SK-N-SH treated with all-trans-retinoic acid at 6 μM for 48 hours (cell line): ENCODE data around the gene CD86.

Experiments used
- ATAC-seq: fragments of 200-7000 bp; cut with Tn5 transposase; 3 replicates; pipeline ENCODE4 v1.9.1; 2020; ENCODE audit warnings: mild to moderate bottlenecking, moderate library complexity
- ARNTL ChIP-seq: fragments of 450-650 bp; formaldehyde crosslinking; IDR thresholded peaks from 2 replicates; pipeline ENCODE4 v1.5.0; 2020; ENCODE audit warnings: low read depth, mild to moderate bottlenecking, moderate library complexity, borderline replicate concordance
- BACH2 ChIP-seq: fragments of 250-450 bp; sonication (Bioruptor Pico); IDR thresholded peaks from 2 replicates; pipeline ENCODE4 v1.9.0; 2021; ENCODE audit warnings: mild to moderate bottlenecking, borderline replicate concordance
- CREB5 ChIP-seq: fragments of 250-450 bp; sonication (Bioruptor Pico); IDR thresholded peaks from 2 replicates; pipeline ENCODE4 v1.5.1; 2020; ENCODE audit warnings: low read depth, mild to moderate bottlenecking, moderate library complexity
- CSDC2 ChIP-seq: fragments of 250-450 bp; sonication (Bioruptor Pico); IDR thresholded peaks from 2 replicates; pipeline ENCODE4 v1.5.0; 2020; ENCODE audit warnings: mild to moderate bottlenecking, moderate library complexity
- CSRNP3 ChIP-seq: fragments of 250-450 bp; sonication (Bioruptor Pico); IDR thresholded peaks from 2 replicates; pipeline ENCODE4 v1.5.1; 2021; ENCODE audit warnings: mild to moderate bottlenecking, moderate library complexity
- ESRRG ChIP-seq: fragments of 250-450 bp; sonication (Bioruptor Pico); IDR thresholded peaks from 2 replicates; pipeline ENCODE4 v1.6.1; 2021; ENCODE audit warnings: mild to moderate bottlenecking
- GLIS3 ChIP-seq: fragments of 250-450 bp; sonication (Bioruptor Pico); IDR thresholded peaks from 2 replicates; pipeline ENCODE4 v1.5.0; 2020; ENCODE audit warnings: mild to moderate bottlenecking, moderate library complexity
- OSR1 ChIP-seq: fragments of 250-450 bp; sonication (Bioruptor Pico); IDR thresholded peaks from 2 replicates; pipeline ENCODE4 v1.8.0; 2022; ENCODE audit warnings: moderate library complexity, mild to moderate bottlenecking, inconsistent platforms
- PATZ1 ChIP-seq: fragments of 250-450 bp; sonication (Bioruptor Pico); IDR thresholded peaks from 2 replicates; pipeline ENCODE4 v1.8.0; 2020; ENCODE audit warnings: mild to moderate bottlenecking, moderate library complexity, borderline replicate concordance
- POU6F1 ChIP-seq: fragments of 250-450 bp; sonication (Bioruptor Pico); IDR thresholded peaks from 2 replicates; pipeline ENCODE4 v1.8.0; 2021; ENCODE audit warnings: low read depth, mild to moderate bottlenecking, moderate library complexity, borderline replicate concordance
- PPARA ChIP-seq: fragments of 250-450 bp; sonication (Bioruptor Pico); IDR thresholded peaks from 2 replicates; pipeline ENCODE4 v1.5.0; 2020; ENCODE audit warnings: mild to moderate bottlenecking, borderline replicate concordance
- RARB ChIP-seq: fragments of 250-450 bp; sonication (Bioruptor Pico); IDR thresholded peaks from 2 replicates; pipeline ENCODE4 v1.8.0; 2021; ENCODE audit warnings: mild to moderate bottlenecking, moderate library complexity
- SNAI2 ChIP-seq: fragments of 250-450 bp; sonication (Bioruptor Pico); IDR thresholded peaks from 2 replicates; pipeline ENCODE4 v1.5.0; 2020; ENCODE audit warnings: mild to moderate bottlenecking, moderate library complexity
- TCF4 ChIP-seq: fragments of 250-450 bp; sonication (Bioruptor Pico); IDR thresholded peaks from 2 replicates; pipeline ENCODE4 v1.8.0; 2021; ENCODE audit warnings: mild to moderate bottlenecking, moderate library complexity, borderline replicate concordance
- TSHZ2 ChIP-seq: fragments of 250-450 bp; sonication (Bioruptor Pico); IDR thresholded peaks from 2 replicates; pipeline ENCODE4 v1.5.0; 2020; ENCODE audit warnings: mild to moderate bottlenecking, moderate library complexity
- ZC3H10 ChIP-seq: fragments of 250-450 bp; sonication (Bioruptor Pico); IDR thresholded peaks from 2 replicates; pipeline ENCODE4 v1.5.1; 2021; ENCODE audit warnings: mild to moderate bottlenecking, moderate library complexity
- ZFP3 ChIP-seq: fragments of 250-450 bp; sonication (Bioruptor Pico); IDR thresholded peaks from 2 replicates; pipeline ENCODE4 v1.5.0; 2020; ENCODE audit warnings: mild to moderate bottlenecking, moderate library complexity
- ZFP30 ChIP-seq: fragments of 450-650 bp; formaldehyde crosslinking; IDR thresholded peaks from 2 replicates; pipeline ENCODE4 v1.5.0; 2022; ENCODE audit warnings: mild to moderate bottlenecking, moderate library complexity
- ZNF565 ChIP-seq: fragments of 450-650 bp; formaldehyde crosslinking; conservative IDR thresholded peaks from 2 replicates; pipeline ENCODE4 v1.5.0; 2020; ENCODE audit warnings: low read depth, mild to moderate bottlenecking, moderate library complexity
- ZNF70 ChIP-seq: fragments of 450-650 bp; formaldehyde crosslinking; IDR thresholded peaks from 2 replicates; pipeline ENCODE4 v1.5.0; 2020; ENCODE audit warnings: mild to moderate bottlenecking, moderate library complexity
- ZNF8 ChIP-seq: fragments of 450-650 bp; formaldehyde crosslinking; IDR thresholded peaks from 2 replicates; pipeline ENCODE4 v1.5.0; 2020; ENCODE audit warnings: mild to moderate bottlenecking, moderate library complexity

CD86 gene

GRCh38 chr3:122024800-122025199 lies 30.4 kb upstream of the CD86 start:
- no peak for TF ChIP-seq RARB
- TF ChIP-seq ZNF565 (CRISPR knock-in tag) = no peak
- no peak for ATAC-seq

- no peak for ATAC-seq
- TF ChIP-seq TCF4 (CRISPR knock-in tag) (no peak), CREB5 (CRISPR knock-in tag) (no peak), ZFP3 (CRISPR knock-in tag) (no peak), POU6F1 (CRISPR knock-in tag) (no peak), ARNTL (CRISPR knock-in tag) (no peak), ZNF70 (CRISPR knock-in tag) (no peak), ZNF565 (CRISPR knock-in tag) (no peak), TSHZ2 (CRISPR knock-in tag) (no peak), GLIS3 (CRISPR knock-in tag) (no peak), CSRNP3 (CRISPR knock-in tag) (no peak), ZNF8 (CRISPR knock-in tag) (no peak), SNAI2 (CRISPR knock-in tag) (no peak), ZC3H10 (no peak), CSDC2 (CRISPR knock-in tag) (no peak), PATZ1 (CRISPR knock-in tag) (no peak), PPARA (CRISPR knock-in tag) (no peak), ZFP30 (CRISPR knock-in tag) (no peak)
Measured at GRCh38 chr3:122025296-122025695, 29.9 kb upstream of the CD86 start.

GRCh38 chr3:122030381-122031122 lies 24.6 kb upstream of the CD86 start:
- no peak for ATAC-seq
- TF ChIP-seq ZC3H10 (no peak), SNAI2 (CRISPR knock-in tag) (no peak), ESRRG (no peak), PATZ1 (CRISPR knock-in tag) (no peak), OSR1 (no peak), BACH2 (no peak)
